NOMO-1 treated with DMSO at 0.1 percent for 48 hours (cell line): ENCODE data around the gene KLF2.

ENCODE experiments used
- DNase-seq: peaks from one replicate; lab custom pipeline; 2025; ENCODE audit not compliant: unreplicated experiment; lab: John Stamatoyannopoulos, UW

The KLF2 gene

DNA sequence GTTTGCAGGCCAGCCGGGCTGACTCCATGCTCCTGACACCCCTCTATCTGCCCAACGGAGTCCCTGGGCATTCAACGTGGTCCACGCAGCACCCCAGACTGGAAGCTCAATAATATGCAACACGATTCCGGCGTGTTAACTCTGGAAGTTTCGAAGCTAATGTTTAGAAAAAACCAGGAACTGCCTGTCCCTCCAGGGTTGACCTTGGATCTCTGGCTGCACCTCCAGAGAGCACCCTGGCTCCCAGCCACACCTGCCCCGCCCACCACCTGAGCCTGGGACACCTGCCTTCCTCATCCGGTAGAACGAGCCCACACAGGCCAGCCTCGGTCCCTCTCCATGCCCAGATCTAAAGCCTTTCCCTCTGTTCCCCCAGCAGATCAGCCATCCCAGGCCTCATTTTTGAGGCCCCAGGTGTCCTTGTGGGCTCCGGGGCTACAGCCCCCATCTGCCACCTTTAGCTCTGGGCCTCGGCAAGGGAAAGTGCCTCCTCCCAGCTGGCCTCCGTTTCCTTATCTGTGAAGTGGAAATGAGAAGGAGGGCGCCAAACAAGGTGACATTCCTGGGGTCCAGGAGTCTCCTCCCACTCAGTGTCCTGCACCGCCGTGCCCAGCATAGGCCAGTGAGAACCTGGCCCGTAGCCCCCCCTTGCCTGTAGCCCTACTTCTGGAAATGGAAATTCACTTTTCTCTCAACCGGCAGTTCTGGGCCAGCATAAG is 38.7 kb downstream of the KLF2 start:
- DNase-seq, result no peak

- no peak for DNase-seq
These were observed 39.2 kb downstream of the KLF2 start for GRCh38 chr19:16363852-16364230.

GRCh38 chr19:16364231-16364865 is 39.7 kb downstream of the KLF2 start:
- DNase-seq, result no peak

- no peak for DNase-seq
These were observed 40.8 kb downstream of the KLF2 start for GRCh38 chr19:16365300-16365996.

- DNase-seq, result no peak
These were observed 41.4 kb downstream of the KLF2 start for GRCh38 chr19:16366056-16366432.

DNA sequence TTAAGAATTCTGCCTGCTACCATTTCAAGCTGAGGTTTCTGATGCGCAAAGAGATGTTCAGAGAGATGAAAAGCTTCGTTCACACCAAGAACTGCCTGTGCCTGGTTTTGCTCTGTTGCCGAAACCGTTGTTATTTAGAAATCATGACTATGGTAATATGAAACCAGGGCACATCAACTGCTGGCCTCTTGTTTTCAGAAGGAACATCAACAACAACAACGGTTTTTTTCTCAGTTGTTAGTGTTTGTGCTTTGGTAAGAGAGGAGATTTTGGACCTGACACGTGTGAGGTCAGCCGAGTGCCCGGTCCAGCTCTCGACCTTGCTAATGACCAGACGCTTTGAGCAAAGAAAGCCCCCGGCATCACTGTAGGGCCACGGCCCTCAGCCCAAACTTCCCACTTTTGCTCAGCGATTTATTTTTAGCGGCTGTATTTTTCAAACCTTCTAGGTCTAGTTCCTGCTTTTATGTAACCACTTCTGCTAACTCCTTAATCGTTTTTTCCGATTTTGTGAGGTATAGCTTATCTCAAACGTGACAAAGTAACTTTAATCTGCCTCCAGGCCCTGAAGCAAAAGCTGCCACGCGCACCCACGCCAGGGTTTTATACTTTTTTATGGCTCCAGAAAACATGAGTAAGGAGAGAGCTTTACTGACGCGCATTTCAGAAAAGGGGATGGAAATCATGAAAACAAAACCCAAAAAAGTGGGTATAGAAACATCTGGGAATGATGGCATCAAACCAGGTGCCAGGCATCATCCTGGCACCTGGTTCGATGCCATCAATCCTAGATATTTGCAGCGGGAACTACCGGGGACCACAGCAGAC is 42.0 kb downstream of the KLF2 start:
- DNase-seq, result peak; percentile 97

GRCh38 chr19:16367261-16367683 is 42.6 kb downstream of the KLF2 start:
- DNase-seq, result peak; percentile 91

- no peak for DNase-seq
These were observed 44.0 kb downstream of the KLF2 start for GRCh38 chr19:16368385-16369305.

GRCh38 chr19:16369306-16369663 is 44.7 kb downstream of the KLF2 start:
- DNase-seq, result no peak

DNA sequence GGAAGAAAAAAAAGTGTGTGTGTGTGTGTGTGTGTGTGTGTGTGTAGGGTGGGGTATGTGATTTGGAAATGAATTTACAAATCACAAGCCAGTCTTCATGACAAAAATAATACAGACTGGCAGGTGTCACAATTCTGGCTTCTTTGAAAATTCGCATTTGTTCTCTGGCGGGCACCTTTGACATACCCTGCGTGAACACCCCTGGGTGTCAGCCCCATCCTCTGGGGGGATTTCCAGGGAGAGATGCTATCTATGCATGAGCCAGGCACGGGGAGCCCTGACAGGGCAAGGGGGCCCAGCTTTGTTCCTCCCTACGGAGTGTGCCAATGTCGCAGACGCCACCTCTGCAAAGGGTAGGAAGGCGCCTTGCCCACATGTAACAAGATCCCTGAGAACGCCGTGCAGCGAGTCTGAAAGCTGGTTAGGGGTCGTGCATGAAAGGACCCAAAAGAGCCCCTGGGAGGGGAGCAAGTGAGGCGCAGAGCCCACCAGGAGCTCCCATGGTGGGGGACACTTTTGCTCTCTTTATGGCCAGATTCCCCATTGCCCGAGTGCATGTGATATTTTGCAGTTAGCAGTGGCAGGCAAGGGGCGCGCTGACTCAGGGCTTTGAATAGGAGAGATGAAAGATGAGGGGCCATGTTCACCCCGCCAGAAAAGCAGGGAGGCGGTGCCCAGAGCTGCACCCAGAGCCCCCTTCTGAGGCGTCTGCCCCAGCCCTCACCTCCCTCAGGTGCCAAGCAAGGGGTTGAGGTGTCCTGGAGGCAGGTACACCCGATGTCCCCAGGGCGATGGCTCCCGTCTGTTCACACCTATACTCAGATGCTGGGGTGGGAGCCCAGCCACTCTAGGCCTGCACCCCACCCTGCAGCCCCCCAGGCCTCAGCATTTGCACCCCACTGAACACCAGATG is 45.3 kb downstream of the KLF2 start:
- DNase-seq, result no peak

DNA sequence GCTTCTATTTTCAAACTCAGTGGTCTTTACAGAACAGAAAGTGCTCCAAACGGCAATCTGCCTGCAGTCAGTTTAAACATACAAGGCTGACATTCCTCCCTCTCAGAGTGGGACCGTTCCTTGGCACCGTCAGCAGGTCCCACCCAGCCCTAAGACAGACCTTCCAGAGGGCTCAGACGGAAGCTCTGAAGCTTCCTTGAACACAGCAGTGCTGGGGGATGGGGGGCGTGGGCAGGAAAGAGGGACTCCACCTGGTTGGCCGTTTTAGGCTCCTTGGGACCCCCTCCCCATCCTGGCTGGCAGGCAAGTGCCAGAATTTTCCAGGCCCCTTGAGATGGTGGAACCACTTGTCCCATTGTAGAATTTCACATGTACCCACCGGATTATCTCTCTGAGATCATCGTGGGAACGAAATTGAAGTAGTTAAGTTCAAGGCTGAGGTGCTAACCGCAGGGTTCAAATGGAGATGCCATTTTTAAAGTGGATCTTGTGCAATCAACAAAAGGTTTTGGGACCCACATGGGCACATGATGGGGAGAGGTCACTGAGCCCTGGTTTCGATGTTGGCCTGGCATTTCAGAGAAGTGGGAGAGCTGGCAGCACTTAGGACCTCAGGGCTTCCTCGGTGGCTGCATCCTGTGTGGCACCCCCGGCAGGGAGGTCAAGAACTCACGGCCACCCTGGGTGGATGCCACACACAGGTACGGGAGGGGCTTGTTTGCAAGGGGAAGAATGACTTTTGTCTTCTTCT is 46.2 kb downstream of the KLF2 start:
- peak; percentile 21 for DNase-seq

- peak; percentile 91 for DNase-seq
These were observed 46.9 kb downstream of the KLF2 start for GRCh38 chr19:16371540-16371986.

- no peak for DNase-seq
These were observed 47.7 kb downstream of the KLF2 start for GRCh38 chr19:16372065-16372915.

DNA sequence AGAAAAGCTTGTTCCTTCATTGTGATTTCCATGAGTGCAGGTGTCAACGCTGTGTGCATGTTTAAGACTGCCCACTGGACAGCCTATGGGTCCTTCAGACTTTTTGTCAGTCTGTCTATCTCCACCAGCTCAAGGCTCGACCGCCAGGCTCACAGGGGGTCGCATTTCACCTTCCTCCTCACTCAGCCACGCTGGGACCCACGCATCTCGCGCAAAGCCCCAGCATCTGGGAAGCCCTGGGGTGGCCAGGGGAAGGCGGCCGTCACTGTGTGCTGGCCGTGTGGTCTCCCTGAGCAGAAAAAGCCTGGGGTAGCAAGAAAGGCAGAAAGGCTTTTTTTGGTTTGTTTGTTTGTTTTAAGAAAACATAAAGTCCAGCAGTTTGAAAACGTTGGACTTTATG is 48.5 kb downstream of the KLF2 start:
- DNase-seq, result no peak

GRCh38 chr19:16373532-16373931 is 48.9 kb downstream of the KLF2 start:
- DNase-seq, result no peak

- DNase-seq, result no peak
These were observed 49.4 kb downstream of the KLF2 start for GRCh38 chr19:16373989-16374388.

DNA sequence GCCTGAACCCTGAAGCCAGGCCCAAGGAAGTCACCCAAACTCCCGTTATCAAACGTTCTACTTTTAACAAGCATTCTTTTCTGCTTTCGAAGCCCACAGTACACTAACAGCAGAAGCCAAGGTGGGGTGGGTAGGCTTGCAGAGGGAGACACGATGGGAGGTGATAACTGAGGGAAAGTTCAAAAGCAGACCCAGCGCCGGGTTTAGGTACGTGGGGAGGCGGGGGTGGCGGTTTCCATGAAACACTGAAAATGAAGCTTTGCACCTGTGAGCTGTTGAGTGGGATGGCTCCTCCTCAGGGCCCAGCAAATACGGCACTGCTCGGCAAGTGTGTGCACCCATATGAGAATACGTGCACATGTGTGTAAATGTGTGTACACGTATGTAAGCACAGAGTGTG is 49.8 kb downstream of the KLF2 start:
- DNase-seq, result no peak
